GM21786 (cell line): Measurements from ENCODE around the gene ZNF70.

Experiments used
- ATAC-seq: cut with Tn5 transposase; IDR thresholded peaks from one replicate; pipeline ENCODE4 v1.9.1; 2021; ENCODE audit not compliant: unreplicated experiment

Gene ZNF70

DNA sequence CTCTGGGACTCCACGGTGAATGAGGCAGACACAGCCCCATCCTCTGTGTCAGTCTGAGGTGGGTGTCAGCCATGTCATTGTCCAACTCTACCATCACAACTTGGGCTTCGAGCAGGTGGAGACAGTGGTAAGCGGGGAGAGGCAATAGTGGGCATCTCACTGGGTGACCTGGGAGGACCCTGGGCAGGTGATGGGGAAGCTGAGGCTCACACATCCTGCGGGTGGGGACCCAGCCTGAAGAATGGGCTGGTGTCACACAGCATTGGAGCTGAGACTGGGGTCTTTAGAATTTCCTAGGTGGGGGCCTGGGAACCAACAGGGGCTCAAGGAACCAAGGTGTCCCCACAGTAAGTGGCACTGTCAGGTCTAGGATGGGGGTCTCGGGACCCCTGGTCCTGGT, 28.8 kb upstream of the ZNF70 start:
- no peak for ATAC-seq

DNA sequence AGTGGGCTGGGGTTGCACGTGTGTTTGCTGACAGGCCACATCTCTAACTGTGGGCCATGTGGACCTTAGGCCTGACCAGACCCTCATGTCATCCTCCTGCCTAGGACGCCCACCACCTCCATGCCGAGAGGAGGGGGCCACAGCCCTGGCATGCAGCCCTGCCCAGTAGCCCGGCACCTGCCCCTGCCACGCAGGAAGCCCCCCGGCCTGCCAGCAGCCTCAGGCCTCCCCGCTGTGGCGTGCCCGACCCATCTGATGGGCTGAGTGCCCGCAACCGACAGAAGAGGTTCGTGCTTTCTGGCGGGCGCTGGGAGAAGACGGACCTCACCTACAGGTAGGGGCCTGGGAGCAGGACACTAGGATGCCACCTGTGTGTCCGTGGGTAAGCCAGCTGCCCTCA, 28.2 kb upstream of the ZNF70 start:
- no peak for ATAC-seq

DNA sequence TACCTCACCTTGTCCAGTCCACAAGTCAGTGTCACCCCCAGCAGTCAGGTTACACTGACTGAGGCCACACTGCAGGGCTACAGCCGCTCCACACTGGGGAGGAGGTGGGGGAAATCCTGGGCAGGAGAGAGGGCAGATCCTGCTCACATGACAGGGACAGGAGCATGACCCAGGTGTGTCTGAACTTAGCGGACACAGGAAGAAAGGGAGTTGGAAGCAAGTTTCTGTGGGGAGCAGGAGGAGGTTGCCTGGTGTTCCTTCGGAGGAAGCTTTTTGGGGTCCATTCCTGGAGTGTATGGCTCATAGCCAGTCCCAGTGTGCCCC, 27.6 kb upstream of the ZNF70 start:
- ATAC-seq = no peak

DNA sequence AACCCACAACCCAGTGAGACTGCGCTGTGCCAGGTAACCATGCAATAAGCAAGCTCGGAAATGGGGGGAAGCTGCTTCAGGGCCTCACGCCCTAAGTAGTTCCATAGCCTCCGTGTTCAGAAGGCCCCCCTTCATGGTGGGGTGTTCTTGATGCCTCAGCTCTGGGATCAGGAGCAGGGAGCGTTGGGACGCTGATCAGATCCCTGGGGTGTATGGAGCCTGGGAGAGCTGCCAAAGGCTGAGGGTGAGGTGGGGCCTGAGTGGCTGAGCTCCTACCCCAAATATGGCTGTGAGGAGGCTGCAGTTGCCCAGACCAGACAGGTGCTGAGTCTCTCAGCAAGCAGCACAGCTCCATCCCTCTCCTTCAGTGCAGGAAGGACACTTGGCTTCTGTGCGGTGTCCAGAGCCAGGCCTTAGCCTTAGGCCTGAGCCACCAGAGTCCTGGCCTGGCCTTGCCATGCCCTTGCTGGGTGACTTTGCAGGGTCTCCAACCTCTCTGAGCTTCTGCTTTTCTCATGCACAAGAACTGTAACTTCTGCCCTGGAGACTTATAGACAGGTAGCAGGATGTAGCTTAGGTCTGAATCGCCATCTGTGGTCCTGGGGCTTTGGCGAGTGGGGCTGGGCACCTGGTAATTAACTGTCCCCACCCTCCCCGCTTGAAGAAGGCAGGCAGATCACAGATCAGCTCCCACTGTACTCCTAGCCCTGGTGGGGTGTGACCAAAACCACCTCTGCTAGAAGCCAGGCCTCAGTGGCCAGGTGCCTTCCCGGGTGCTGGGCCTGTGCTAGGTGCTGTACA, 27.1 kb upstream of the ZNF70 start:
- no peak for ATAC-seq

DNA sequence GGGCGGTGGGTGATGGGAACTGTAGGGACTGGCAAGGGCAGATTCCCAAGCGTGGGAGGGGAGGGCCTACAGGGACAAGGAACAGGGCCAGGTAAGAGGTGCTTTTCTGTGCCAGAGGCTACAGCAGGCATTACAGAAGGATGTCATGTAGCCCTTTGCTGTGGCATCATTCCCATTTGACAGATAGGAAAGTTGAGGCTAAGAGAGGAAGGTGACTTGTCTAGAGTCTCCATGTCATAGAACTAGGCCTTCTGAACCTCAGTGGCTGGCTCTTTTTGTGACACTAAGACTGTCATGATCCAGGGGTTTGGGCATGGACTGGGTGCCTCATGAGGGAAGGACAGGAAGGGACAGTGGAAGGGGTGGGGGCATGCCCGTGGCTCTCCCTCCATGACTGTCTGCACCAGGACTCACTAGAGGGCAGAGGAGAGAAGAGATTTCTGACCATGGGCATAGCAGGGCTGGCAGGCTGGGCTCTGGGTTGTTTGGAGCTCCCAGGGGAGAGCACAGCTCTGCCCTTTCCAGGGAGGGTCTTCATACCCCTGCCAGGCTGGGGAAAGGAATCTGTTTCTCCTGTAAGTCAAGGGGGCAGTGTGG, 25.0 kb upstream of the ZNF70 start:
- no peak for ATAC-seq

DNA sequence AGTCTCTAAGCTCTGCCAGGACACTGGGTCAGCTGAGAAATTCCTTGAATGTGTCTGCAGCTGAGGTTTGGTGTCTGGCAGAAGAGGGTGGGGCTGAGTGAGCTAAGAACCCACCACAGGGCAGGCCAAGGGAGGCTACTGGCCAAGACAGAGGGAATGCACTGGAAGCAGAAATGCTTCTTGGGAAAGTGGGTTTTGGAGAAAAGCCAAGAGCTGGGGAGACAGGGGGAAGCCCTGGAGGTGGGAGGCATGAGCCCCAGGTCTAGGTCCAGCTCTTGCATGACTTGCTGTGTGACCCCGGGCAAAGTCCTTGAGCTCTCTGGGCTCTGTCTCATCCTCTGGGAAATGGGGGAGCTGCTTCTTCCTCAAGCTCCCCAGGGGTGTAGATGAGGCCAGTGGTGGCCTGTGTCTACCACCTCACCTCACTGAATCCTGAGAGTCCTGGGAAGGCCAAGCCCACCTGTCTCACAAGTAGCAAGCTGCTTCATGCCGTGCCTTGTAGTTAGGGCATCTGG, 24.1 kb upstream of the ZNF70 start:
- no peak for ATAC-seq

DNA sequence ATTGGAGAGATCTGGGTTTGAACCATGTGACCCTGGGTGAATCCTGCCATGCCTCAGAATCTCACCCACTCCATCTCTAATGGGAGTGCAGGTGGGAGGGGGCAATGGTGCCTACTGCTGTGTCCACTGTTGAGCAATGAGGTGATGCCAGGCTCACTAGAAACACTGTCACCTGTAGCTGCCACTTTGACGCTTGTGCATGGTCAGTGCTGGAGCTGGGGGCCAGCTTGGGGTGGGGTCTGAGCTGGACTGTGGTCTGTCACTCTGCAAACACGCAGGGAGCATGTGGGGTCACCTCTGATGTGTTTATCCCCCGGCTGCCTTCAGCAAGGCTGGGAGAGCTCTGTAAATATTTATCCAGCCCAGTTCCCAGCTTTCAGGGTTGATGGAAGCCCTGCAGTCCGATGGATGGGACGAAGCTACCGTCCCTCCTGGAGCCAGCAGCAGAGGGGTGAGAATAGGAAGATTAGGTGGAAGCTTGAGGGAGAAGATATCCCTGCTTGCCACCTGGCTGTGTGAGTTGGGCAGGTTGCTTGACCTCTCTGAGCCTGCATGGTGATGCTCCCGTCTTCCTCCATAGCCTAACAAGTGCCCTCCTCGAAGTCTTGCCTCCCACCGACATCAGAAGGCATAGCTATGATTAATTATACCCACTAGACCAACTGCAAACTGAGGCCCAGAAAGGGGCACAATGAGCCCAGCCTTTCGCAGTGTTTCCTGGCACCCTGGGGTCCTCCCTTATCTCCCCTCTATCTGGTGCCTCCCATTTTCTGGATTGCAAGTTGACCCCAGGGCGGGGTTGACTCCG, 23.4 kb upstream of the ZNF70 start:
- ATAC-seq = no peak

DNA sequence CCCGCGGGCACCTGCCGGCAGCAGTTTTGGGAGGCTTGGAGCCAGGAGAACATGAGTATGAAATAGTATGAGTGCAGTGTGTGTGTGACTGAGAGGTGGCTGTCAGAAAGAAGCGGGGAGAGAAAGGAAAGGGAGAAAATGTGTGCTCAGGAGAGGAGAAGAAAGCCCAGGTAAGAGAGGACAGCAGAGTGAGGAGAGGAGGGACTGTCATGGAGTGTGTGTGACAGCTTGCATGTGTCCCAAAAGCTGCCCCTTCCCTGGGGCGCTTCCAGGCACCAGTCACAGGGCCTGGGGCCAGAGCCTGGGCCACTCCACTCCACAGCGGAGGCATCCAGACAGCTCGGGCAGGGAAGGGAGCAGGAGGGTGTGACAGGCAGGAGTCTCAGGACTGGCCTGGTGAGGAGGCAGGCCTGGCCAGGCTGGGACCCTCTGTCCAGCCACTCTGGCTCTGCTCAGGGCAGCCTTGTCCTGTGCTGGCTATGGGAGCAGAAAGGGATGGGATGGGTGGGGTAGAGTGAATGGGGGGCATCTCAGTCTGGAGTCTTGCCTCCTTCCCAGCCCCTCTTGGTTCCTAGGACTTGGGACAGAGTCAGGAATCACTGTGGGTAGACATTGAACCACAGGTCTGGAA, 22.7 kb upstream of the ZNF70 start:
- no peak for ATAC-seq

DNA sequence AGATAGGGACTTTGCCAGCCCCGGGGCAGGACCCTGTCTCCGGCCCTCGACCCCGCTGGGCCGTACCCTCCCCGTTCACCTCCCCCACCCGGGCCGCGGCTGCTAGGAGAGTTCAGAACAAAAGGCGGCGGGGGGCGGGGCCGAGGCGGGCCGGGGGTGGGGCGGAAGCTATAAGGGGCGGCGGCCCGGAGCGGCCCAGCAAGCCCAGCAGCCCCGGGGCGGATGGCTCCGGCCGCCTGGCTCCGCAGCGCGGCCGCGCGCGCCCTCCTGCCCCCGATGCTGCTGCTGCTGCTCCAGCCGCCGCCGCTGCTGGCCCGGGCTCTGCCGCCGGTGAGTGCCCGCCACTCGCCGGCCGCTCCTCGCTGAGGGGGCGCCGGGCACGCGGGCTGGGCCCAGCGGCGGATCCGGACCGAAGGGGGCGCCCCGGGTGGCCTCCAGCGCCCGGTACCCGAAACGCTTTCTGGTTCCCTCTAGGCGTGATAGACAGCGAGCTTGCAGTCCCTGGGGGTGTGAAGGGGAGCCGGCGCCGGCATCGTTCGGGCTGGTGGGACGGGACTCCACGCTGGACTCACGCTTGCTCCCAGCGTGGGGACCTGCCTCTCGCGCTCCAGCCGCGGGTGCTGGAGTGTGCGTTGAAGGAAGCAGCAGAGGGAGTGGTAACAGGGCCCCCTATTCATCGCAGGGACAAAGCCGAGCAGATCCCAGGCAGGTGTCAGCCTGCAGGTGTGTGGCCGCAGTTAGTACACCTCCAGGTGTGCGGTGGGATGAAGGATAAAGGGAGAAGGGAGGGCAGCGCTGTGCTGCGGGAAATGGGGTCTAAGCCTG, 21.9 kb upstream of the ZNF70 start, which contains the start of gene MMP11:
MMP11 (plus strand) TSS at position 201 of the 825 bp plus-strand sequence; CDS start at position 223, 22 bp downstream.
- ATAC-seq = no peak

DNA sequence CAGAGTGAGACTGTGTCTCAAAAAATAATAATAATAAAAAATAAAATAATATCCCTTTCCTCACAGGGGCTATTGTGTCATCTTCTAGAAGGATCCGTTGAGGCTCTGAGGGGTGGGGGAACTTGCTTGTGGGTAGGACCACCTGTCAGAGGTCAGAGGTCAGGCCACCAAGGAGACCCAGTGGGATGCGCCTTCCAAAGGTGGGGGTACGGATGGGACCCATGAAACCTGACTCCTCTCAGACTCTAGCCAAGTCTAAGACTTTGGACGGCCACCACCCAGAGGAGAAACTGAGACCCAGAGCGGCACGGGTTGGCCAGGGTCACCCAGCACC, 21.4 kb upstream of the ZNF70 start:
- ATAC-seq = no peak

DNA sequence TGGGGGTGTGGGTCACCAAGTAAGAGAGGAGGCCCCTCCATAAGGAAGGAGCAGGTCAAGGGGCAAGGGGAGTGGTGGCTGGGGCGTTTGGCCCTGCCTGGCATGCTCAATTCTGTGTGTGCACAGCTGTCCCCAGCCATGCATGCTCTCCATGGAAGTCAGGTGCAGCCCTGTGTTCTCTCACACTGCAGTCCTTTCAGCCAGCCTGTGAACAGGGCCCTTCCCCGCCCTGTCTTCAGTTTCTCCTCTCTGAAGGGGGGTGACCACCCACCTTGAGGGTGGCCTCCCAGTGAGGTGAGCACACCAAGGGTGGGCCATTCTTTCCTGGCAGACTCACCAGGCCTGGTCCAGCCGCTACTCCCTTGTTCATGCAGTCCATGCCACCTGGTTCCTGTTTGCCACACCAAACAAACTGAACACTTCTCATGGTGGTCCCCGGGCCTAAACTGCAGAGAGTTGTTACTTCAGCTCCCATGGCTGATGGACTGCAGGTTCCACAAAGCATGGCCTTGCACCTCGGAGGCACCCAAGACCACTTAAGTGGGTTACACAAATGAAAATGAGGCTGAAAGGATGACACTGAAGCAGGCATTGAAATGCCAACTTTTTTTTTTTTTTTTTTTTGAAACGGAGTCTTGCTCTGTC, 18.5 kb upstream of the ZNF70 start:
- no peak for ATAC-seq

DNA sequence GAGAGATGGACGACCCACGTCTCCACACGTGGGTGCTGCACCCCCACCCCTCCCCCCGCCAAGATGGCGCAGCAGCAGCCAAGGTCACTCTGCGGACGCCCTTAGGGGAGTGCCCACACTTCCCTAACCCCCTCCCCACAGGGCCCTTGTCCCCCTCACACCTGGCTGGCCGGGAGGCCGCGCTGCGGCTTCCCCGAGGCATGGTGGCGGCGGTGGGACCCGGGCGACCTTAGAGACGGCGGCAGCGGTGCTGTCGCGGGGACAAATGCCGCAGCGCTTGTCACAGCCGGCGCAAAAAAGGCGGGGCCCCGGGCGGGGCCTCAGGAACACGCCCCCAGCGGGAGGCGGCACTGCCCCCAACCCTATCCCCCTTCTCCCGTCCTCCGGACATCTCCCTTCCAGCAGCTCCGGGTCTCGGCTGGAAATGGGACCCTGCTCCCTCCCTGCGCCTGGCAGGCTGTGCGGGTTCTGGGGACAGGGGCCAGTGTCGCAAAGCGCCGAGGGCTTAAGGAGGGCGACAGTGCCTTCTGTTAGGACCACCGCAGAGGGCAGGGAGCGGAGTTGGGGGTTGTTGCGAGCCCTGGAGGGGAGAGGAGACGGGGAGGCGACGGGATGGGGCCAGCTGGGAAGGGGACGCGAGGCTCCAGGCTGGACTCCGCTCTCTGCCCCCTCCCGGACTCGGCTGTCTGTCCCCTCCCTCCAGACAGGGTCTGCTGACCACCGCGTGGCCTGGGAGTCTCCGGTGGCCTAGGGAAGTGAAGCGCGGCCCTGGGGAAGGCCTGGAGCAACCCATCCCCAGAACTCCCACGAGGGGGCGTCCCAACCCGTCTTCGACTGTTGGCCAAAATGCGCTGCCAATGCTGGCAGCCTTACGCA, 17.0 kb upstream of the ZNF70 start, which contains the start of gene CHCHD10:
CHCHD10 (minus strand) TSS at position 300 of the 876 bp plus-strand sequence; CDS start at position 202, 98 bp downstream.
- ATAC-seq = peak; percentile 51

DNA sequence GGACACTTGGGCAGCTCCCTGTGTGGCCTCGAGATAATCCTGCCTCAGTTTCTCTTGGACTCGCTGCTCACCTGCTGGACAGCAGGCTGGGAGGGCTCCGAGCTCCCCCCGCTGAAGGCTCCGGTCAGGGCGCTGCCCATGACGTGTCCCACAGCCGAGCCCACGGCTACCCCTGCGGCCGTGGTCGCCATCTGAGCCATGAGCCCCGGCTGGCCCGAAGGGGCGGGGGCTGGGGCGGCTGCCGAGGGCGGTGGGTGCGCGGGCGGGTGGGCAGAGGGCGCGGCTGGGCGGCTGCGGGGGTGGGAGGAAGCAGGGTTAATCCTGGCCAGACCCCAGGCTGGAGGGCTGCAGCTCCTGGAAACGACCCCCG, 16.4 kb upstream of the ZNF70 start:
- ATAC-seq = no peak

DNA sequence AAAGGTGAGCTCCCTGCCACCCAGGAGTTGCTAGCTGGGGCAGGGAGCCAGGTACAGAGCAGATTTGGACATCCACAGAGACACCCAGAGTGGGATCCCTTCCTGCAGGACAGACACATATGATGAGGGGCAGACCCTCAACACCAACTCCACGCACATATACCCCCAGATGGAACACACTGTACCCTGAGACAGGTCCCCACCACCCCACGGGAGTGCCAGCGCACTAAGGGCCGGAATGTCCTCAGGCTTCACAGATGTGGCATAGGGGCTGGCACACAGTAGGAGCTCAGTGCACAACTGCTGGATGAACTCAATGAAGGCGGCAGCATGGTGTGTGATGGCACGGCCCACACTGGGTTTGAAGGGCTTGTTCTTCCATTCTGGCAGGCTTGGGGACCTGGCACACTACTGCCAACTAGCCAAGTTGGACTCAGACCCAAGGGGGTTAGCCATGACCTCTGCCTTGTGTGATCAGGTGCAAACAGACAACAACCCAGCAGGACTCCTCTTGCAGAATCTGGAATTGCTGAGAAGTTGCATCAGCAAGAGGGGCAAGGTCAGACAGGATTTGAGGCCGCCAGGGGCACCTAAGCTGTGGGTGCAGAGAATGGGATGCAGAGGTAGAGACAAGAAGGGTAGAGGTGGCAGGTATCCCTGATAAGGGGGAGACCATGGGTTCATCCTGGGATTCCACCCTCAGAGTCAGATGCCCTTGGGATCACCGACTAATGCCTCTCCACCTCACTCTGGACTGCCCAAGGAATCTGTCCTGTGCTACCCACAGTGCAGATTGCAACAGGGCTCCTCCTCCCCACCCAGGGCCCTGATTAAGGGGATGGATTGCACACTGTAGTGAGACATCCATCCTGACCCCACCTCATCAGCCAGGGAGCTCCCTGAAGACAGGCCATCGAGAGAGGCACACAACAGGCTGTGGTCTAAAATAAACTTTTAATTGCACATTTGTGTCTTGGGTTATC, 14.3 kb upstream of the ZNF70 start:
- no peak for ATAC-seq

DNA sequence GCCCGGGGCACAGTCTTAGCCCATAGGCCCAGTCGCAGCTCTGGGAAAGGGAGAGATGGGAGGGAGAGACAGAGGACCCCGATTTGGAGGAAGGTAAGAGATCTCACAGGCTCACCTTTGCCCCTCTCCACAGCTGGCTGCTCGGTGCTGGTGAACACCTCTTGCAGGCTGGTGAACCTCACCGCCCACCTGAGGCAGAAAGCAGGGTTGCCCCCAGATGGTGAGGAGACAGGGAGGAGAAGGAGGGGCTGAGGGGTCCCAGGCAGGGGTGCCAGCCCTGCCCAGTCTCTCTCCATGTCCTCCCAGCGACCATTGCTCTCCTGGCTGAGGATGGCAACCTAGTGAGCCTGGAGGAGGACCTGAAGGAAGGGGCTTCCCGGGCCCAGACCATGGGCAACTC, 13.0 kb upstream of the ZNF70 start:
- ATAC-seq = no peak

DNA sequence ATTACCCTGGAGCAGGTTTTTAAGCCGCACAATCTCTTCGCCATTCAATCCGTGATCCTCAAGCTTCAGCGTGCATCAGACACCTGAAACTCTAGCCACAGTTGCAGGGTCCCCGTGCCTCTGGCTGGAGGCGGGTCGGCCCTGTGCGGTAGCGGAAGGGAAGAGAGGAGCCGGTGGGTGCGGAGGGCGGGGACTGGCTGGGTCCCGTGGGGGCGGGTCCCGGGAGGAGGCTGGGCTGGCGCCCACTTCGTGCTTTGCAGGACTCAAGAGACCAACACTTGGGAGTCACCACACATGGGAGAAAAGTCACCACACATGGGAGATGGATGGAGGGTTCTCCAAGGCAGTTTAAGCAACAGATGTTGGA, 12.7 kb upstream of the ZNF70 start:
- ATAC-seq = no peak

DNA sequence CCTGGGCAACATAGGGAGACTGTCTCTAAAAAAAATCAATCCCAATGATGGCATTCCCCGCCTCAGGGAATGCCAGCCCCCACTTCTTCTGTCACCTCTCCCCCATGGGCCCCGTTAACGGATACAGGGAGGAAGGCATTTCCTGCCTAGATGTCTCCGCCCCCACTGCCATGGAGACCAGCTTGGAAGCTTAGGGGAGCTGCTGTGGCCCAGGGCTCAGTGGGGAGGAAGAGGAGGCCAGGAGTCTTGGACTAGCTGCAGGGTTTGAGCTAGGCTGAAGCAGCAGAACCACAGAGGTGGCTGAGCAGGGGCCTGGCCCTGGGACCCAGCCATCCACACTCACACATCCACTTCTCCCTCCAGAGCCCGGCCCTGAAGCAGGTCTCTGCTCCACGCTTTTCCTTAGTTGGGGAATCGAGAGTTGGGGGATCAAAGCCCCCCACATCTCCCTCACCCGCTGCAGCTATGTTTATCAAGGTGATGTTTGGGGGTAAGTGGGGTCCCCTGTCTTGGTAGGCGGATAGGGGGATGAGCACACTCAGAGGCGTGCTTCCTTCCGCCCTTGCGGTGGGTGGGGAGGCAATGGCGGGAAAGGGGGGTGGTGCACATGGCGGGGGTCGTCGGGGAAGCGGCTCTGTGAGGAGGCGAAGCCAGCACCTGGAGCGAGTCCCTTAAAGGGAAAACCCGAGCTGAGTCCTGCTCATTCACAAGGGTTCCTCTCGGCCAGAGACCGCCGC, 12.1 kb upstream of the ZNF70 start, which contains the start of gene C22orf15:
C22orf15 (plus strand) TSS at position 149 of the 737 bp plus-strand sequence; CDS start at position 466, 317 bp downstream.
- ATAC-seq = no peak
